HepG2 (cell line): ENCODE results near the gene CLEC18C. TPM values are rescaled to one million over a fixed set of nuclear protein-coding genes. Genes with fewer than 3 reads are reported as not detected.
A peak's percentile ranks its signal among the peaks of the same experiment; 100 is the strongest.

Source experiments
- BHLHE40 ChIP-seq: IDR thresholded peaks from 2 replicates; pipeline ENCODE4 v1.6.1; 2011; ENCODE audit warnings: low read length, improper control_type of control experiment
- GABPB1 ChIP-seq: IDR thresholded peaks from 2 replicates; pipeline ENCODE4 v1.6.1; 2016; ENCODE audit warnings: mild to moderate bottlenecking, missing genetic modification reagents, moderate library complexity, missing compliant biosample characterization
- GATA4 ChIP-seq: sonication (generic); IDR thresholded peaks from 2 replicates; pipeline ENCODE4 v1.6.1; 2016; ENCODE audit warnings: antibody characterized with exemption, low read depth, borderline replicate concordance
- KAT8 ChIP-seq: IDR thresholded peaks from 2 replicates; pipeline ENCODE4 v1.6.1; 2016; ENCODE audit warnings: missing genetic modification reagents, missing compliant biosample characterization
- MYC ChIP-seq: sonication (generic); formaldehyde crosslinking; IDR thresholded peaks from 2 replicates; pipeline ENCODE4 v1.9.0; 2021; ENCODE audit warnings: missing genetic modification reagents, borderline replicate concordance
- RBAK ChIP-seq: sonication (generic); formaldehyde crosslinking; IDR thresholded peaks from 2 replicates; pipeline ENCODE4 v1.5.1; 2020; ENCODE audit warnings: mild to moderate bottlenecking, missing genetic modification reagents
- STAT5B ChIP-seq: sonication (generic); formaldehyde crosslinking; IDR thresholded peaks from 2 replicates; pipeline ENCODE4 v1.4.0; 2020; ENCODE audit warnings: missing genetic modification reagents
- ZNF556 ChIP-seq: sonication (generic); formaldehyde crosslinking; IDR thresholded peaks from 2 replicates; pipeline ENCODE4 v1.4.0; 2020; ENCODE audit warnings: mild to moderate bottlenecking, missing genetic modification reagents, borderline replicate concordance
- ZSCAN21 ChIP-seq: sonication (generic); formaldehyde crosslinking; IDR thresholded peaks from 2 replicates; pipeline ENCODE4 v1.8.0; 2022; ENCODE audit warnings: mild to moderate bottlenecking, missing genetic modification reagents, moderate library complexity, borderline replicate concordance
- polyA plus RNA-seq, 8 experiments: library from polyadenylated mRNA; depleted of rRNA in 3 of 8; stranded (reverse) in 7 of 8; unstranded in 1 of 8; fragments of >200 nt; fragmentation: Illumina TruSeq in 4 of 8; extraction: Trizol in 4 of 8; gene quantifications; 2 replicates each; pipeline versions ENCODE4 v1.2.1 to v1.2.3, GENCODE V29; 2011 to 2016; ENCODE audit warnings: low read depth in 4 of 8, missing spikeins in 1 of 8, mixed read lengths in 1 of 8; ENCODE audit not compliant: insufficient read depth in 1 of 8
- total RNA-seq, 5 experiments: library from RNA; depleted of rRNA; stranded (reverse); fragments of >200 nt; fragmentation: Illumina TruSeq; extraction: Trizol; gene quantifications; 2 replicates each; pipeline ENCODE4 v1.2.3, GENCODE V29; 2016; ENCODE audit warnings: low read depth in 1 of 5
- TF ChIP-seq, protein P1 (sequence below): sonication (generic); formaldehyde crosslinking; IDR thresholded peaks from 2 replicates; pipeline ENCODE4 v1.8.0; 2023; ENCODE audit warnings: mild to moderate bottlenecking, missing genetic modification reagents
- TF ChIP-seq, protein P2 (sequence below), 2 experiments: sonication (generic) in 1 of 2; formaldehyde crosslinking in 1 of 2; IDR thresholded peaks; 2 replicates each; pipeline versions ENCODE4 v1.4.0 to v1.6.1; 2018 to 2020; ENCODE audit warnings: missing genetic modification reagents in 2 of 2, borderline replicate concordance in 1 of 2, low read depth in 1 of 2, mild to moderate bottlenecking in 1 of 2, missing biosample characterization in 1 of 2

The CLEC18C gene
- total and polyA plus RNA-seq, 2 of the 13 experiments (the other 11 are each of a cell fraction or from before 2014, with no cell fraction given), result 0.15 to 0.29 TPM

DNA sequence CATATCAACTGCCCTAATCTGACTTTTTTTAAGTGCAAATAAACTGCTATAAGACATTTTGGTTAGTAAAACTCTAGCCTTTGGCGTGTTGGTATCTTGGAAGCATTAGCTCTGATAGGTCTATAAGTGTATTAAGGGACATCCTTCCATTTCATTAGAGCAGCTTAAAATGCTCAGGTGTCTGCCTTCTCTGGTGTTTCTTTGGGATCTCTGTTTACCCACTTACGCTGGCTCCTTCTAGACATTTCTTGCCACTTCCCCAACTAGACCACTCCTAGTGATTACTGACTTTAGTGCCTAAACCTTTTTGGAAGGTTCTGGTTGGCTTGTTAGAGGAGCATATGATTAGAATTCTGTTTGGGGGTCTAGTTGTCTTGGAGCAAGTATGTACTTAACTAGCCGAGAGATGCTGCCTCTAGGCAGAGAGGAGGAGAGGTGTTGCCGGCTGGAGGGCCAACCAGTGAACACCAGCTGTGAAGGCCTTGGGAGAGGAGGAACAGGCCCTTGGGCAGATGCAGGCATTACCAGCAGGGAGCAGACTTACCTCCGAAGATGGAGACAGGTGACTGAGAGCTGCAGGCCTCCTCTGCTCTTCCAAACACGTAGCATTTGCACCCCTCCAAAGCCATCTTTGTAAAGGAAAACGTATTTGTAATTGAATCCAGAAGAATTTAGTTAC is 15.2 kb upstream of the CLEC18C start (continued):
- TF ChIP-seq KAT8 (CRISPR knock-in tag) (no peak), MYC (no peak), ZNF556 (CRISPR knock-in tag) (no peak), RBAK (CRISPR knock-in tag) (0 out of 2 replicates have a peak, but pooled peaks have one; percentile 38), GATA4 (no peak), ZSCAN21 (0 out of 2 replicates have a peak, but pooled peaks have one; percentile 6), STAT5B (no peak), GABPB1 (CRISPR knock-in tag) (no peak), BHLHE40 (no peak)
- TF ChIP-seq, protein P1, sequence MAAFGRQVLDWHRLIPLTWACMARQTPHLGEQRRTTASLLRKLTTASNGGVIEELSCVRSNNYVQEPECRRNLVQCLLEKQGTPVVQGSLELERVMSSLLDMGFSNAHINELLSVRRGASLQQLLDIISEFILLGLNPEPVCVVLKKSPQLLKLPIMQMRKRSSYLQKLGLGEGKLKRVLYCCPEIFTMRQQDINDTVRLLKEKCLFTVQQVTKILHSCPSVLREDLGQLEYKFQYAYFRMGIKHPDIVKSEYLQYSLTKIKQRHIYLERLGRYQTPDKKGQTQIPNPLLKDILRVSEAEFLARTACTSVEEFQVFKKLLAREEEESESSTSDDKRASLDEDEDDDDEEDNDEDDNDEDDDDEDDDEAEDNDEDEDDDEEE (CRISPR knock-in tag), result no peak
- TF ChIP-seq, protein P2, sequence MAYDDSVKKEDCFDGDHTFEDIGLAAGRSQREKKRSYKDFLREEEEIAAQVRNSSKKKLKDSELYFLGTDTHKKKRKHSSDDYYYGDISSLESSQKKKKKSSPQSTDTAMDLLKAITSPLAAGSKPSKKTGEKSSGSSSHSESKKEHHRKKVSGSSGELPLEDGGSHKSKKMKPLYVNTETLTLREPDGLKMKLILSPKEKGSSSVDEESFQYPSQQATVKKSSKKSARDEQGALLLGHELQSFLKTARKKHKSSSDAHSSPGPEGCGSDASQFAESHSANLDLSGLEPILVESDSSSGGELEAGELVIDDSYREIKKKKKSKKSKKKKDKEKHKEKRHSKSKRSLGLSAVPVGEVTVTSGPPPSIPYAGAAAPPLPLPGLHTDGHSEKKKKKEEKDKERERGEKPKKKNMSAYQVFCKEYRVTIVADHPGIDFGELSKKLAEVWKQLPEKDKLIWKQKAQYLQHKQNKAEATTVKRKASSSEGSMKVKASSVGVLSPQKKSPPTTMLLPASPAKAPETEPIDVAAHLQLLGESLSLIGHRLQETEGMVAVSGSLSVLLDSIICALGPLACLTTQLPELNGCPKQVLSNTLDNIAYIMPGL (CRISPR knock-in tag; IDR thresholded peaks at IDR 0.05; ENCODE audit: borderline replicate concordance in 1 of 2, low read depth in 1 of 2), result 0 out of 4 replicates have a peak, but pooled peaks of 1 of the 2 experiments have one; percentile 16
